Esophagus squamous epithelium (tissue), 4 donors: ENCODE measurements around the gene TBC1D5.
A peak's percentile ranks its signal among the peaks of the same experiment; 100 is the strongest.

ENCODE experiments used
- CTCF ChIP-seq, 6 experiments: fragments of 450-650 bp in 4 of 6; fragments of 200-600 bp in 2 of 6; sonication (generic) in 2 of 6; IDR thresholded peaks; one replicate each; pipeline ENCODE4 v1.5.1; 2016 to 2019; ENCODE audit warnings: antibody characterized with exemption in 6 of 6, mild to moderate bottlenecking in 4 of 6, moderate library complexity in 4 of 6
- POLR2A ChIP-seq, 4 donors: fragments of 450-650 bp; IDR thresholded peaks; one replicate each; pipeline ENCODE4 v1.6.1; 2017; ENCODE audit warnings: antibody characterized with exemption in 4 of 4, mild to moderate bottlenecking in 4 of 4, moderate library complexity in 3 of 4

- TF ChIP-seq CTCF (IDR thresholded peaks at IDR 0.05), result no peak
- TF ChIP-seq POLR2A (IDR thresholded peaks at IDR 0.05), result peak in 1 of 4 donors; percentile 16
Measured at GRCh38 chr3:17740721-17741141, 1.7 kb downstream of the TBC1D5 start.
